ENCODE measurements around the gene LRRC8E. TPM values are rescaled to one million over a fixed set of nuclear protein-coding genes. Genes with fewer than 3 reads are reported as not detected.

The LRRC8E gene
- total RNA-seq, 2 donors from 2014 or later, result 2.8 to 3.4 TPM

GRCh38 chr19:7905859-7906258 lies 17.5 kb downstream of the LRRC8E start:
- Mint-ChIP-seq H3K36me3 (ENCODE audit: low read depth) (peaks cover 9% of the 10 kb centered on the region), H3K4me1 (peaks cover 11% of the 10 kb centered on the region), H3K4me3 (peak overlapping the region; percentile 81), H3K27me3 (ENCODE audit: insufficient read depth) (no peaks in the 10 kb centered on the region), H3K27ac (peak overlapping the region; percentile 12), H3K9me3 (no peaks in the 10 kb centered on the region)
- no peaks in the 10 kb centered on the region for H3K9me3 ChIP-seq (ENCODE audit: control insufficient read depth, low read length)
- H3K4me1 ChIP-seq (ENCODE audit: control insufficient read depth, insufficient read depth, low read length), result no peaks in the 10 kb centered on the region
- peaks cover 21% of the 10 kb centered on the region for H3K36me3 ChIP-seq (ENCODE audit: control insufficient read depth, insufficient read depth, low read length)
- no peak for DNase-seq
- TF ChIP-seq CTCF (conservative IDR thresholded peaks at IDR 0.05), result no peak
- no peak overlapping the region for H3K4me3 ChIP-seq (ENCODE audit: low read length)
- H3K9ac ChIP-seq (ENCODE audit: extremely low read depth, low read length, poor library complexity, severe bottlenecking), result no peak overlapping the region
- H3K27me3 ChIP-seq (ENCODE audit: control insufficient read depth, insufficient read depth, low read length, poor library complexity, severe bottlenecking), result no peaks in the 10 kb centered on the region
- no peak overlapping the region for H3K27ac ChIP-seq (ENCODE audit: low read depth, low read length)
- WGBS, 2 experiments (ENCODE audit: insufficient coverage in 1 of 2, insufficient read length in 1 of 2), result 94 to 100% methylated on average over 4 to 10 of the region's 10 CpGs

GRCh38 chr19:7907122-7907521 lies 18.8 kb downstream of the LRRC8E start:
- Mint-ChIP-seq H3K4me3 (no peak overlapping the region), H3K9me3 (no peaks in the 10 kb centered on the region), H3K4me1 (peaks cover 11% of the 10 kb centered on the region), H3K27ac (no peak overlapping the region), H3K27me3 (ENCODE audit: insufficient read depth) (no peaks in the 10 kb centered on the region), H3K36me3 (ENCODE audit: low read depth) (peaks cover 15% of the 10 kb centered on the region)
- 95 to 97% methylated on average over 17 to 19 of the region's 19 CpGs for WGBS, 2 experiments (ENCODE audit: insufficient coverage in 1 of 2, insufficient read length in 1 of 2)
- DNase-seq, result no peak
- Histone ChIP-seq H3K4me3 (ENCODE audit: low read length) (no peak overlapping the region), H3K4me1 (ENCODE audit: control insufficient read depth, insufficient read depth, low read length) (no peaks in the 10 kb centered on the region), H3K9ac (ENCODE audit: extremely low read depth, low read length, poor library complexity, severe bottlenecking) (no peak overlapping the region), H3K36me3 (ENCODE audit: control insufficient read depth, insufficient read depth, low read length) (peaks cover 30% of the 10 kb centered on the region), H3K27me3 (ENCODE audit: control insufficient read depth, insufficient read depth, low read length, poor library complexity, severe bottlenecking) (no peaks in the 10 kb centered on the region), H3K9me3 (ENCODE audit: control insufficient read depth, low read length) (no peaks in the 10 kb centered on the region), H3K27ac (ENCODE audit: low read depth, low read length) (no peak overlapping the region)
- TF ChIP-seq CTCF (conservative IDR thresholded peaks at IDR 0.05), result no peak

DNA sequence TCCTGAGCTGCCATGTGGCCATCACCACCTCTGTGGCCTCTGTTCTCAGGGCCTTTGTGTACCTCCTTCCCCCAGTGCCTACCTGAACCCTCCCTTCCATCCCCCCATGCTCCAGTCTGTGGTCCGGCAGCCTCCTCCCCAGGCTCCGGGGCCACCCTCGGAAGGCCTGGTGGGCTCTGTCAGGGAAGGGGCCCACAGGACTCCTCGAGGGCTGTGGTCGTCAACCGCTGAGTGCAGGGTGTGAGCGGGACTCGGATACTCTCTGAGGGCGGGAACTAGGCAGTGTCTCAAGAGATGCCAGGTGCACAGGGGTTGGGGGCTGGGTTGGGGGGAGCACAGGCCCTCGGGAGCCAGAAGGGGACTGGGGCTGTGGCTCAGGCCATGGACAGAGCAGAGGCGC lies 19.2 kb downstream of the LRRC8E start:
- Histone ChIP-seq H3K36me3 (ENCODE audit: control insufficient read depth, insufficient read depth, low read length) (peaks cover 30% of the 10 kb centered on the region), H3K9me3 (ENCODE audit: control insufficient read depth, low read length) (no peaks in the 10 kb centered on the region), H3K9ac (ENCODE audit: extremely low read depth, low read length, poor library complexity, severe bottlenecking) (no peak overlapping the region), H3K27ac (ENCODE audit: low read depth, low read length) (no peak overlapping the region), H3K4me3 (ENCODE audit: low read length) (no peak overlapping the region), H3K27me3 (ENCODE audit: control insufficient read depth, insufficient read depth, low read length, poor library complexity, severe bottlenecking) (no peaks in the 10 kb centered on the region), H3K4me1 (ENCODE audit: control insufficient read depth, insufficient read depth, low read length) (no peaks in the 10 kb centered on the region)
- WGBS, 2 experiments (ENCODE audit: insufficient coverage in 1 of 2, insufficient read length in 1 of 2), result 93 to 97% methylated on average over 5 to 11 of the region's 11 CpGs
- no peaks in the 10 kb centered on the region for H3K9me3 Mint-ChIP-seq
- no peaks in the 10 kb centered on the region for H3K27me3 Mint-ChIP-seq (ENCODE audit: insufficient read depth)
- H3K4me3 Mint-ChIP-seq, result no peak overlapping the region
- H3K36me3 Mint-ChIP-seq (ENCODE audit: low read depth), result peaks cover 15% of the 10 kb centered on the region
- no peak overlapping the region for H3K27ac Mint-ChIP-seq
- H3K4me1 Mint-ChIP-seq, result peaks cover 11% of the 10 kb centered on the region
- no peak for TF ChIP-seq CTCF (conservative IDR thresholded peaks at IDR 0.05)
- no peak for DNase-seq

Measured in endodermal cell (in vitro differentiated cells).